Smooth muscle cell (in vitro differentiated cells): ENCODE data around the gene NOC2L. TPM values are rescaled to one million over a fixed set of nuclear protein-coding genes. Genes with fewer than 3 reads are reported as not detected.
A peak's percentile ranks its signal among the peaks of the same experiment; 100 is the strongest.

Experiments
- DNase-seq: peaks from one replicate; lab custom pipeline; 2025; ENCODE audit not compliant: unreplicated experiment; lab: John Stamatoyannopoulos, UW
- H2AFZ ChIP-seq: fragments of 200-600 bp; sonication (generic); 2 replicates; pipeline ENCODE4 v1.6.0; 2016; ENCODE audit warnings: antibody characterized with exemption, low read depth, mild to moderate bottlenecking
- H3F3A ChIP-seq: fragments of 200-600 bp; sonication (generic); 2 replicates; pipeline ENCODE4 v1.6.0; 2017; ENCODE audit warnings: antibody characterized with exemption, low read depth
- H3K27ac ChIP-seq: fragments of 200-600 bp; sonication (generic); 2 replicates; pipeline ENCODE4 v1.5.1; 2016; ENCODE audit warnings: low read depth, mild to moderate bottlenecking
- H3K27me3 ChIP-seq: fragments of 200-600 bp; sonication (generic); 2 replicates; pipeline ENCODE4 v1.6.1; 2016; ENCODE audit warnings: low read depth, mild to moderate bottlenecking
- H3K36me3 ChIP-seq: fragments of 200-600 bp; sonication (generic); 2 replicates; pipeline ENCODE4 v1.5.1; 2016; ENCODE audit warnings: low read depth
- H3K4me1 ChIP-seq: fragments of 200-600 bp; sonication (generic); 2 replicates; pipeline ENCODE4 v1.5.1; 2016; ENCODE audit warnings: low read depth
- H3K4me2 ChIP-seq: fragments of 200-600 bp; sonication (generic); 2 replicates; pipeline ENCODE4 v1.6.0; 2016; ENCODE audit warnings: mild to moderate bottlenecking
- H3K4me3 ChIP-seq: fragments of 200-600 bp; sonication (generic); 2 replicates; pipeline ENCODE4 v1.5.1; 2016; ENCODE audit warnings: mild to moderate bottlenecking
- H3K79me2 ChIP-seq: fragments of 200-600 bp; sonication (generic); 2 replicates; pipeline ENCODE4 v1.6.0; 2016; ENCODE audit warnings: low read depth, mild to moderate bottlenecking
- H3K9ac ChIP-seq: fragments of 200-600 bp; sonication (generic); 2 replicates; pipeline ENCODE4 v1.6.0; 2016; ENCODE audit warnings: low read depth
- H3K9me3 ChIP-seq: fragments of 200-600 bp; sonication (generic); replicated peaks from 2 replicates; pipeline ENCODE4 v1.5.1; 2016; ENCODE audit warnings: low read depth
- H4K20me1 ChIP-seq: fragments of 200-600 bp; sonication (generic); 2 replicates; pipeline ENCODE4 v1.6.0; 2016; ENCODE audit warnings: low read depth
- WGBS: methylation state at CpG from one replicate; pipeline ENCODE4 v1.1.7; 2016; ENCODE audit warnings: low lambda C conversion rate; 5-methylcytosine and 5-hydroxymethylcytosine counted together
- polyA plus RNA-seq: library from polyadenylated mRNA; unstranded; fragments of >200 nt; fragmentation: Nextera tagmentation; extraction: Ambion mirVana; gene quantifications from 2 replicates; pipeline ENCODE4 v1.2.1, GENCODE V29; 2016
- total RNA-seq: library from RNA; depleted of rRNA; stranded (reverse); fragments of >200 nt; gene quantifications from 2 replicates; pipeline ENCODE4 v1.2.3, GENCODE V29; 2014
- TF ChIP-seq, protein P1 (sequence below): fragments of 200-600 bp; sonication (generic); IDR thresholded peaks from 2 replicates; pipeline ENCODE4 v1.5.1; 2017; ENCODE audit warnings: borderline replicate concordance, mild to moderate bottlenecking, antibody characterized with exemption; ENCODE audit not compliant: insufficient read depth, poor library complexity, severe bottlenecking

The NOC2L gene
- total and polyA plus RNA-seq, 2 experiments from 2014 or later, result 38.9 to 64.0 TPM

- Histone ChIP-seq H3K9me3 (no peaks in the 10 kb centered on the region), H3K4me2 (peak overlapping the region; percentile 88), H2AFZ (no peak overlapping the region), H3K9ac (no peak overlapping the region), H3K79me2 (no peaks in the 10 kb centered on the region), H3K27ac (no peak overlapping the region), H4K20me1 (no peaks in the 10 kb centered on the region), H3K4me1 (no peaks in the 10 kb centered on the region), H3F3A (peaks cover 8% of the 10 kb centered on the region), H3K36me3 (no peaks in the 10 kb centered on the region), H3K27me3 (peaks cover 2% of the 10 kb centered on the region), H3K4me3 (peak overlapping the region; percentile 57)
- TF ChIP-seq, protein P1, sequence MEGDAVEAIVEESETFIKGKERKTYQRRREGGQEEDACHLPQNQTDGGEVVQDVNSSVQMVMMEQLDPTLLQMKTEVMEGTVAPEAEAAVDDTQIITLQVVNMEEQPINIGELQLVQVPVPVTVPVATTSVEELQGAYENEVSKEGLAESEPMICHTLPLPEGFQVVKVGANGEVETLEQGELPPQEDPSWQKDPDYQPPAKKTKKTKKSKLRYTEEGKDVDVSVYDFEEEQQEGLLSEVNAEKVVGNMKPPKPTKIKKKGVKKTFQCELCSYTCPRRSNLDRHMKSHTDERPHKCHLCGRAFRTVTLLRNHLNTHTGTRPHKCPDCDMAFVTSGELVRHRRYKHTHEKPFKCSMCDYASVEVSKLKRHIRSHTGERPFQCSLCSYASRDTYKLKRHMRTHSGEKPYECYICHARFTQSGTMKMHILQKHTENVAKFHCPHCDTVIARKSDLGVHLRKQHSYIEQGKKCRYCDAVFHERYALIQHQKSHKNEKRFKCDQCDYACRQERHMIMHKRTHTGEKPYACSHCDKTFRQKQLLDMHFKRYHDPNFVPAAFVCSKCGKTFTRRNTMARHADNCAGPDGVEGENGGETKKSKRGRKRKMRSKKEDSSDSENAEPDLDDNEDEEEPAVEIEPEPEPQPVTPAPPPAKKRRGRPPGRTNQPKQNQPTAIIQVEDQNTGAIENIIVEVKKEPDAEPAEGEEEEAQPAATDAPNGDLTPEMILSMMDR, result no peak
- WGBS, result 81% methylated on average over 20 of the region's 21 CpGs
- DNase-seq, result no peak
Measured at GRCh38 chr1:903721-904271, 55.3 kb downstream of the NOC2L start.

GRCh38 chr1:903305-903704, 55.8 kb downstream of the NOC2L start:
- Histone ChIP-seq H4K20me1 (no peaks in the 10 kb centered on the region), H3K27me3 (peaks cover 3% of the 10 kb centered on the region), H3K4me1 (no peaks in the 10 kb centered on the region), H3K4me3 (no peak overlapping the region), H3K4me2 (no peak overlapping the region), H3K79me2 (no peaks in the 10 kb centered on the region), H3K9ac (no peak overlapping the region), H3F3A (peaks cover 8% of the 10 kb centered on the region), H3K9me3 (no peaks in the 10 kb centered on the region), H3K27ac (no peak overlapping the region), H2AFZ (no peak overlapping the region), H3K36me3 (no peaks in the 10 kb centered on the region)
- TF ChIP-seq, protein P1, result no peak
- 91% methylated on average over 10 of the region's 10 CpGs for WGBS
- no peak for DNase-seq

GRCh38 chr1:902802-903201, 56.3 kb downstream of the NOC2L start:
- H3K9me3 ChIP-seq, result no peaks in the 10 kb centered on the region
- H3K79me2 ChIP-seq, result no peaks in the 10 kb centered on the region
- H3K4me2 ChIP-seq, result no peak overlapping the region
- no peaks in the 10 kb centered on the region for H3K4me1 ChIP-seq
- 96% methylated on average over 21 of the region's 21 CpGs for WGBS
- H2AFZ ChIP-seq, result no peak overlapping the region
- H3K36me3 ChIP-seq, result no peaks in the 10 kb centered on the region
- H4K20me1 ChIP-seq, result no peaks in the 10 kb centered on the region
- peaks cover 8% of the 10 kb centered on the region for H3K27me3 ChIP-seq
- H3K9ac ChIP-seq, result no peak overlapping the region
- peaks cover 8% of the 10 kb centered on the region for H3F3A ChIP-seq
- H3K4me3 ChIP-seq, result no peak overlapping the region
- TF ChIP-seq, protein P1, result no peak
- no peak for DNase-seq
- H3K27ac ChIP-seq, result no peak overlapping the region
